Gastroesophageal sphincter (tissue), 3 donors: ENCODE measurements around the gene SUGCT.

Experiments used
- CTCF ChIP-seq, 4 experiments: fragments of 200-600 bp in 2 of 4; fragments of 450-650 bp in 2 of 4; sonication (generic) in 1 of 4; IDR thresholded peaks; one replicate each; pipeline ENCODE4 v1.5.1; 2017 to 2019; ENCODE audit warnings: antibody characterized with exemption in 4 of 4, mild to moderate bottlenecking in 2 of 4, moderate library complexity in 2 of 4
- EP300 ChIP-seq: sonication (generic); formaldehyde crosslinking; IDR thresholded peaks from one replicate; pipeline ENCODE4 v1.6.1; 2017; ENCODE audit warnings: antibody characterized with exemption, mild to moderate bottlenecking
- POLR2A ChIP-seq, 2 donors: fragments of 450-650 bp; IDR thresholded peaks; one replicate each; pipeline ENCODE4 v1.6.1; 2017; ENCODE audit warnings: antibody characterized with exemption in 2 of 2, mild to moderate bottlenecking in 2 of 2, moderate library complexity in 1 of 2

GRCh38 chr7:40815022-40815421, 680.2 kb downstream of the SUGCT start:
- TF ChIP-seq CTCF (IDR thresholded peaks at IDR 0.05) (no peak), EP300 (no peak), POLR2A (IDR thresholded peaks at IDR 0.05) (no peak)
